GM21526 (cell line): ENCODE measurements around the gene UBE2H.
"Not testable (repeated sequence)": the region's sequence is repeated elsewhere in the genome, so short reads cannot be mapped to it uniquely, and the experiment has no call there.

Experiments used
- ATAC-seq: cut with Tn5 transposase; IDR thresholded peaks from one replicate; pipeline ENCODE4 v1.9.1; 2021; ENCODE audit warnings: moderate library complexity; ENCODE audit not compliant: unreplicated experiment, low FRiP score

The UBE2H gene

DNA sequence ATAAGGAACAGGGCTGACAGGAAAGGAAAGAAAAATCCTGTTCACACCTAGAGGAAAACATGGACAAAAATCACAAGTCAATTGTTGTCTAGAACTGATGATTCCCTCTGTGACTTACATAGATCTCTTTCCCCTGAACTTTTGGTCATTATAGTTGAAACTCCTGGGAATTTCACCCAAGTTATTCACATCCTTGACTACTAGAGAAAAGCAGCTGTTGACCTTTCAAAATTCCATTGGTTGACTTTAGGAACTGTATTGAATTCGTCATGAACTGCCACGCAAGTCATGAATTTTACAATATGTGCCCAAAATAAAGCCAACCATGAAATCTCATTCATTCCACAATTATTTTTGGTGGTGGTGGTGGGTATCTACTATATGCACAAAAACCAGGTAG is 104.3 kb downstream of the UBE2H start:
- no peak for ATAC-seq

DNA sequence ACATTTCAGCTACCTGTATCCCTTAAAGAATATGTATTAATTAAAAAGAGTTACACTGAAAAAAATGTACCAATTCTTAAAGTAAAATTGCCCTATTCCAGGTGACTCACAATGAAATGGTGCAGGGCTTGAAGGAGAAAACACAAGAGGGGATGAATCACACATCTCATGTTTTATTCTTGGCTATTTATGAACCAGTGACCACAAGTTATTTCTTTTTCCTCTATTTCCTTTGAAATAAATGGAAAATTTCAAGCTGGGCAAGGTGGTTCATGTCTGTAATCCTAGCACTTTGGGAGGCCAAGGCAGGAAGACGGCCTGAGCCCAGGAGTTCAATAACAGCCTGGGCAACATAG is 106.8 kb downstream of the UBE2H start:
- ATAC-seq = no peak

DNA sequence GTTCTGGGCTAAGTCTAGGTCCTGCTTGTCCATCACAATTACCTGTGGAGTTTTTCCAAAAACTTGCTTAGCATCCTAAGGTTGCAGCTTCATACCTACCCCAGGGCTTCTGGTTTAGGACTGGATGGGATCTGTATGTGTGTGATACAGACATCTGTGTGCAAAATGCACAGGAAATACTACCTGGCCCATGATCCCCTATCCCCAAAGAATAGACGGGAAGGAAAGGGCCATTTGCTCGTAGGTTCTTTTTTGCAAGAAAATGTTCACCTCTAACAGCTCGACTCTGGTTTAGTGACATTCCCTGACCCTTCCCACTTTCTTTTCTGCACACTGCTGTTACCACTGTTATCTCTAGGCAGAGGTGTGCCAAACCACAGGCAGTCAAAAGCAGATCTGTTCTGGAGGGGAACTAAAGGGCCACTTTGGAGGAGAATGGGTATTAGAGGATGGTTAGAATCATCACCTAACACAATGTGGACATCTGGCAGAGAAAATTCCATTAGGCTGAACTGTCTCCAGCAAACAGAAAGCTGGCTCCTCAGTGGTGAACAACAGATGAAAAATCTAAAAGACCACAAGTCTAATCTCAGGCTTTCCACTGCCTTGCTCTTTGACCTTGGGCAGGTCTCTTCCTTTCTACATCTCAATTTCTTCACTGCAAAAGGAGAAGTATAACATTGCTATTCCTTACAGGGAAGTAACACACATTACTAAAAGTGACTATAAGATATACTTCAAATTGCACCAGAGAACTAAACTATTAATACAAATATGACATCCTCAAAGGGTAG is 107.4 kb downstream of the UBE2H start:
- no peak for ATAC-seq

DNA sequence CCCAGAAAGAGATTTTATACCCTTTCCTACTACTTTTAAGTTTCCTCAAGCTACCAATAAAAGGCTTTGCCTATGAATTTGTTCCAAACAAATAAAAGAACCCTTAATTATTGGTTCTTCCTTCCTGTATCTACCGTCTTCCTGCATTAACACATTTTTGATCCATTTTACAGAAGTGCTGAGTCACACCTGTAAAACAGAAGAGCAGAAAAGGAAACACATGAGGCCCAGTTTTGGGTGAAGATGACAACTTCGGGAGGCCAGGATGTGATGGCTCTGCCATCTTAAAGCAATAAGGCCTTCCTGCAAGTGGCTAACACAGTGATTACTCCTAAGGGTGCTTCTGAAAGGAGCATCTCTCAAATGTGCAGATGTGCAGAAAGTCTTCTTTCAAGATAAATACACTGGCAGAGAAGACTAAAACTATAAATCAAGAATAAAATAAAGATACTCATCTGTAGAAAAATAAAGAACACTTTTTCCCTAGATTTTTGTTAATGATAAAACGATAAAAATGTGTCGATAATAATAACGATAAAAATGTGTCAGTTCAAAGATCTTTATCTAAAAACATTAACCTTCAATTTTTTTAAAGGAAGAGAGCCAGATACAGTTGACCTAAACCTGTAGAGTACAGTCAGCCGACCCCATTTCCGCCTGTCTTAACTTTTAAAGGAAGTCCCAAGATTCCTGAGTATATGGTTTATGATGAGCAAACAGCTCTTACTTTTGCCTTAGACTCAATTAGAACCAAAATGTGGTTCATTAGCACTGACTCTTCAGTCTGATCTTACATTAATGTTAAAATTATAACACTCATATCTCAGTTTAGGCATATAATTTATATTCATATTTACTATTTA is 108.6 kb downstream of the UBE2H start:
- no peak for ATAC-seq

DNA sequence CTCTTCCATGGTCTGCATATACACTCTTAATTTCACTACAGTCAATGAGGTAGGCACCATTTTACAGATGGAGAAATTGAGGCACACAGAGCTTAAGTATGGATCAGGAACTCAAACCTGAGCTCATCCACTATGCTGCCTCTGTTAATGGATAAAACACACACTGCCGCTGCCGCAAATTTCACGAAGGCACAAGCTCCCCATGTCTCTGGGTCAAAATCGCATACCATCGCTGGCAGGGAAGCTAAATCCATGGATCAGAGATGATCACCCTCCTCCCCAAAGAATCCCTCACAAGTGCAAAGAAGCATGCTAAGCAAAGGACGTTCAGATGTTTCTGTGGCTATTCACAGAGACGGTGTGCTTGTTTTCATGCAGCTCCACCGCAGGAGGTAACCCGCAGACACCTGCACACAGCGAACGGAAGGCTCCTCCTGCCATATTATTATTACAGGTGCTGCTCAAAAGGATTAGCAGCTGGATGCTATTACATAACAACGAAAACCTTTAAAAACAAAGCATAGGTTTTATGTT is 109.3 kb downstream of the UBE2H start:
- no peak for ATAC-seq

DNA sequence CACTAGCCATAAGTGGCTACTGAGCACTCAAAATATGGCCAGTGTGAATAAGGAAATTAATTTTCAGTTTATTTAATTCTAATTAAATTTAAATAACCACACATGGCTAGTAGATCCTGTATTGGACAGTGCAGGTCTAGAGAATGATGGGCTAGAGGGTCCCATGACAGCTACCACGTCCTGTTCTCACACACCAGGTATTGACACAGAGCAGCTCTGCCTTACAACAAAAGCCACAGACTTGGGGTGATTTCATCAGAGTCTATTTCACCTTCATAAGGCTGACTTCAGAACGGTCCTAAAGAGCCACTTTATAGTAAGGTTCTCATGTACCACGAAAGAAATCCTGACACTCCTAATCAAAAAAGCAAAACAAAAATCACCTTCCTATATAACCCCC is 111.3 kb downstream of the UBE2H start:
- no peak for ATAC-seq

DNA sequence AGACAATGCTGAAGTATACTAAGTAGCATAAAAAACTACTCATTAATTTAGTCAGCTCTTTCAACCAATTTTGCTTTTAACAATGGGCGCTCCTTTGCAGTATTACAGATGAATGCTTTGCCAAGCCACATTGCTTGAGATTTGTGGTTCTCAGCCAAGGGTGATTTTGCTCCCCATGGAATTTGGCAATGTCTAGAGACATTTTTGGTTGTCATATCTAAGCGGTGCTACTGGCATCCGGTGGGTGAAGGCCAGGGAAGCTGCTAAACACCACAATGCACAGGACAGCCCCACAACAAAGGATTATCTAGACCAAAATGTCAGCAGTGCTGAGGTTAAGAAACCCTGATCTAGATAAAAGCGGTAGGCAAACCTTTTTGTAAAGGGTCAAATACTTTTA is 112.0 kb downstream of the UBE2H start:
- no peak for ATAC-seq

DNA sequence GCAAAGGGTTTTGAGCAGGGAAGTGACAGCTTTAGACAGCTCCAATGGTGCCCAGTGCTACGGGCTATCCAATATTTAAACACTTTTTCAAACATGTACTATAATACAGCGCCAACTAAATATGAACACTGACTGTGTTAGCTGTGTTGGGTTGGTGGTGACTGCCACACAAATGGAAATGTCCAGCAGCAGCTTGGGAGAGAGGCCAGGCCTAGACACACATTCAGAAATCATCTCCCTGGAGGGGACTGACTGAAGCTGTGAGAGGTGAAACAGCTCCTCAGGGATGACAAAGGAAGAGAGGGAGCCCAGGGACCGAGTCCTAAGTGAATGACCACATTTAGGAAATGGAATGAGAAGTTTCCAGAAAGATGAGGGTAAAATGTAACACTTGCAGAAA is 115.8 kb downstream of the UBE2H start:
- no peak for ATAC-seq

DNA sequence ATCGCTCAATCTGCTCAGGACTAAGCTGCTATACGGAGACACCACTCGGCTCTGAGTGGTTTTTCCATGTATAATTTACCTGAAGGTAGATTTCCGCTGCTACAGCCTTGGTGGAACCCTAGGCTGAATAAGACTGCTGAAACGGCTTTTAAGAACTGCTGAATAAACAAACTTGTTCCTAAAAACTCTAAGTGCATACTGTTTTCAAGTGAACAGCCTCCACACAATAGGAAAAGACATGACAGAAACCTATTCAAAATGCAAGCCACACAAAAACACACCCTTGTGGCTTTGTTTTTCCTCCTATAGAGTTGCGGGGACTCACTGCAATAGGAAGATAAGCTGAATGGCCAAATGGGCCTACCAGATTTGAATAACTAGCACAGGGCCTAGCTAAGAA is 117.2 kb downstream of the UBE2H start:
- ATAC-seq = no peak

DNA sequence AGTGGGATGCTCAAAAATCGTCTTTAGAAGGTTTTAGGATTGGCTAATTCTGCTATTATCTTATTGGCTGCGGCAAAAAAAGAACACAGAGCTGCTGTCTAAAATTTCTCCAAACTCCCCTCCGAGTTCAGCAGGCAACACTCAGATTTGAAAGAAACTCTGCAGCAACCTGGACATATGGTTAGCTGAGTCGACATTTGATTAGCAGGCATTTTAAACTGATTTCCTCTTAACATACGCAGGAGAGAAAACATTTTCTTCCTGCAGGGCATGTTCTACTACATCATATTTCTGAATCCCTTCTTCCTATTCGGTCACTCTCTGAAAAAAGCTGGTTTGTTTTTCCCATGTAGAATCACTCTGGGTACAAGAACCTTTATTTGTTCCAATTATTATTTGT is 119.4 kb downstream of the UBE2H start:
- ATAC-seq = not testable (repeated sequence)

DNA sequence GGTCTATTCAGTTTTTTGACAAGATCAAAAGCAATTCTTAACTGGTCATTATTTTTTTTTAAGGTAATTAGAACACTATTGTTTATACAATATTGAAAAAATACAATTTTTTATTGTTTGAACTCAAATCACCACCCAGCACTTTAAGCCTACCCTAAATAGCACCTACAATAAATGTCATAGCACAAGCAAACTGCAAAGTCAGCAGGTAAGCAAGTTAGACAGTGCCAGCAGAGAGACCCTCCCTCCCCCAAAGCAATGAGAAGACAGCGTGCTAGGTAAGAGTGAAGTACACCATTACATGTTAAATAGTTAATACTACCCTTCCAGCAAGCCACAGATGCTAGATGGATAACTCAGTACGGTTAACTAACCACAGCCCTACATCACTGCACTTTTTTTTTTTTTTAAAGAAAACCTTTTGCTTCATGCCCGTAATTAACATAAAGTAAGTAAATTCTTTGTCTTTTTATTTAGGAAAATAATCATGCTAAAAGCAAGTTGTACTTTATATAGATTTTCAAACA is 120.0 kb downstream of the UBE2H start:
- ATAC-seq = no peak

DNA sequence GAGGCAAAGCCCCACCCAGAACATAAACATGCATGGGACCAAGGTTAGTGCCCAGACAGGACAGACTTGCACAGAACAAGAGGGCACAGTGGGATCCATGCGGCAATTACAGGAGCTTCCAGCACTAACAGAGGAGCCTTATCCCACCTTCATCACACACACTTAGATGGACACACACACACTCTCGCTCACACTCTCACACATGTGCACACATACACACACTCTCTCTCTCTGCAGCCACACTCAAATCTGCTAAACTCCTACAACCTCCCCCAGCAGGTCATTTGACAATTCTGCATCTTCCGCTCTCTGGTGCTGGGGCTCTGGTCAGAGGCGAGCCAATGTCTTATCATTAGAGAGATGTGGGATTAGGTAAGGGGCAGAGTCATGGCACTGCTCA is 120.5 kb downstream of the UBE2H start:
- no peak for ATAC-seq

DNA sequence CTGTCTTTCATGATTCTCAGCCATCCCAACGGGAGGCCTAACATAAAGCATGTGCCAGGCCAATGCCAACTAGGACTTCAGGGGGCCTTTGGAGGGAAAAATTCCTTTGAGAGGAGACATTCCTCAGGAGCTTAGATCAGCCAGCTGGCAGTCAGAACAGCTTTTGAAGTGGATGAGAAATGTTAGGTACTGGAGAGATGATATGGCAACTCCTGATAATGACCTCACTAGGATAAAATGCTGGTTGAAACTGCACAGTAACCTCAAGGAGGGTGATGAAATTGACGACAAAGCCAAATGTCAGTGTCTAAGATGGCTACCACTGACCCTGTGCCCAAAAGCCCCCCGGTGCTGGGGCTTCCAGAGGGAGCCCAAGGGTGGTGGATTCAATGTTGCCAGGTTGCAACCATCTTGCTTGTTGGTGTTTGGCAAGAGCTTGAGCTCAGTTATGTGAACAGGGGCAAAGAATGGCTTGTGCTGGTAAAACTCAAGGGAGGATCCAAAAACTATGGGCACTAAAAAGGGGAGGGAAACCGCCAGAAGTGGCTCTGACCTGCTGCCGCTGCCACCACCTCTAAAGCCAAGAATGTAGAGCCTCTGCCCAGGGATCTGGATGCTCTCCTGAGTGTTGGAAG is 121.2 kb downstream of the UBE2H start:
- ATAC-seq = no peak

DNA sequence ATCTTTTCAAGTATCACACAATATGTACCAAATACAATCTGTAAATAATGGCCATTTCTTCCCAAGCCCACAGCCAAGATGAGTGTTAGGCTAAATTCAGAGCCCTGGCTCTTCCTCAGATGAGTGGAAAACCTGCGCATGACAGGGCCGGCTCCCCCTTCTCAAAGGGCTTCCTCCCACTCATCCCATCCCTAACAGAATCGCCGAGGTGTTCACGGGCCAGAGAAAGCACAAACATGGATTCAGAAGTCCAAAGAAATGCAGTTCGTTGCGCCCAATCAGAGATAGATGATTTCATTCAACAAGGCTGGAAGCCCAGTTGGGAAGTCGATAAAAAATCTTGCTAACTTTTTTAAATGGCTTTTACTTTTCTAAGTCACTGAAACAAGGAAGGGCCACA is 121.8 kb downstream of the UBE2H start:
- ATAC-seq = no peak

DNA sequence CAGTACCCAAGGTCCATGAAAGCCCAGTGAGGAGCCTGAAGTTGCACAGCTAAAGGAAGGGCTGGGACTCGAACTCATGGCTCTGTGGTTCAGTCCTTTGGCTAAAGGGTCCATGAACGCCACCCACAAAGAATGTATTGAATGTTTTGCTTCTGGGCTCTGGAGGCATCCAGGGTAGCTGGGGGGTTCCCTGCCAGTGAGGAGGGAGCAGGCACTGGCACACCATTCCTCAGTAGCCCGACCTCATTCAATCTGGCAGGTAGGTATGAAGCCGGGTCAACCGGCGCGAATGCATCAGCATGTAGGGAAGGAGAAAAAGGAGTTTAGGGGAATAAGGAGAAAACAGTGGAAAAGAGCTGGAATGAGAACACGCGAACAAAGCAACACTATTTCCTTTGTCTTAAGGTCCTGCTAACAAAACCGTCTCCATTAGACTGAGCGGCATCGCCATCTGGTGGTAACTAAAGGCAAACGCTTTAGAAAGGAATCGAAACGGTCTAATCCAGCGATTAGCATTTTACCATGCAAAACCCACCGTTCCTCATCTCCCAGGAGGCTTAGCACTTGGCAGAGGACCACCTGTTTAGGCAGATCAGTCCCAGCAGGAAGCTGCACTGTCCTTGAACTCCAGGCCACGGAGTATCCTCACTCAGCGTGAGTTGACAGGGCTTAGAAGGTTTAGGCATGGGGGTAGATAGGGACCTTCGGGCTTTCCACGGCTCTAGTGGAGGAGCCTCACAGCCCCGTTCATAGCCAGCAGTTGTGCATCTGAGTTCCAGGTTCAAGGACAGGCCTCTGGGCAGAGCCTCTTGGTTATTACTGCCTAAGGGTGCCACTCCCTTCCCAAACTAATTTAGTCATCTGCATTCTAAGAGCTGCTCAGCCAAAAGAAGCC is 122.8 kb downstream of the UBE2H start:
- no peak for ATAC-seq

DNA sequence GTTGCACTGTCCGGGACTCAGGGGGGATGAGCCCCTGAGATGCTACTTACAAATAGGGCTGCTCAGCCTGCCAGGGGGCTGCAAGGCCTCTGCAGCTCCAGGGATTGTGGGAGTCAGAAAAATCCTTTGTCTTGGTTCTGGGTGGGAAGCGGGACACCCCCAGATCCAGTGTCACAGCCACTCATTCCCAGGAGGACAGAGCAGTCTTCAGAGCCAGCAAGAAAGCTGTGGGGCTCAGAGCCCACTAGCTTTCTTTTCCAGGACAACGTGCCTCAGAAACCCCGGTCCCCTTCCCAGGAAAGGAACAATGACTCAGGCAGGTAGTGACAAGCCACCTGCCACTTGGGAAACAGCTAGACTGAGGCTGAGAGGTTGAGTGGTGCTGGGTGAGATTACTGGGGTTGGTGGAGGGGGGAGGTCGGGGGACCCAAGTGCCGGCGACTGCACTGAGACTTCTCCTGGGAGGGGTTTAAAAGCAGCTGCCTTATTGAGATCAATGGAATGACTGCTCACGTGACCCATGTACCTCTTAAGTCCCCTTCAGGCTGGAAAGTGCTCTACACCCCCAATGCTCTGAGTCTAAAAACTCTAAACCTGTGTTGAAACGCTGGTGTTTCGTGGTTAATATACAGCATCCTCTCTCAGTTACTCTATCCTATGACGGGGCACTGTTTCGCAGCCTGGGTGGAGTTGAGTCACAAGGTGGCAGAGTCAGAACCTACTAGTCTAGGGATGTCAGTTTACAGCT is 123.6 kb downstream of the UBE2H start:
- ATAC-seq = no peak

DNA sequence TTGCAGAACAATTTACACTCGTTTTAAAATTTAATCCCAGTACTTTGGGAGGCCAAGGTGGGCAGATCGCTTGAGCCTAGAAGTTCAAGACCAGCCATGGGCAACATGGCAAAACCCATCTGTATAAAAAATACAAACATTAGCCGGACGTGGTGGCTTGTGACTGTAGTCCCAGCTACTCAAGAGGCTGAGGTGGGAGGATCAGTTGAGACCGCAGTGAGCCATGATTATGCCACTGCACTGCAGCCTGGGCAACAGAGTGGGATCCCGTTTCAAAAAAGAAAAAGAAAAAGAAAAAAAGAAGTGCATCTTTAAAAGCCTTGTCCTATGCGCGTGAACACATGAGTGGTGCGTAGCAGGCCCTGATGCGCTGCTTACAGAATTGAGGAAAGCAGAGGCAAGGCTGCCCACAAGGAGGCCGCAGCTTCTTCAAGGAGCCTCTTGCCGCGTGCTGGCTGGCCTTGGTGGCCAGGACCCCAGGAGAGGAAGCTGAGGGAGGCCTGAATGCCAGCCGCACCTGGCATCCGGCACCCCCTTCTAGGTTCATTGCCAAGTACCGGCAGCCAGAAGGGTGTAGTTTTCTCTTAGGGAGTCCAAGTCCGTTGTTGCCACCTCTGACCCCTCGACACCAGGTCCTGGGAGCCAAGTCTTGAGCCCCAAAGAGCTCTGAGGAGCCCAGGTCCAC is 124.5 kb downstream of the UBE2H start:
- ATAC-seq = no peak

DNA sequence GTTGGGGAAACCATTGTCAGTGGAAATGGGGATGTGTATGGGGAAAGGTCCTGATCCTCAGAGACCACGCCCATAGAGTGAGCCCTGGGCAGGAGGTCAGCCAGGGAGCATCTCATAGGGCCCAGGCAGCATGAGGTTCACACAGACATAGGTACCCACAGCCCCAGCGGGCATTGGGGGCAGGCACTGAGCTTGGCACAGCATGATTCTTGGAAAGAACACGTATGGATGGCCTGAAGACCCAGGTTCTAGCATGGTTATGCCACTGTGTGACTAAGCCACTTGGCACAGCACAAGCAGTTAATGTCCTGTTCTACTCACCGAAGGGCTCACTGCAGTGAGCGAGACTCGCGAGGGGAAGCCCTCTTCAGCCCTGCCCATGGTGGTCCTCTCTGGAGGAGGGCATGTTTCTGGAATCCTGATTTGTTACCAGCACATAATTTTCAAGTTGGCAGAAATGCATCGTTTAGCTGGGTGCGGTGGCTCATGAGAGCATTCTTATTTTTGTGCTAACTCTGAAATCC is 125.2 kb downstream of the UBE2H start:
- no peak for ATAC-seq

DNA sequence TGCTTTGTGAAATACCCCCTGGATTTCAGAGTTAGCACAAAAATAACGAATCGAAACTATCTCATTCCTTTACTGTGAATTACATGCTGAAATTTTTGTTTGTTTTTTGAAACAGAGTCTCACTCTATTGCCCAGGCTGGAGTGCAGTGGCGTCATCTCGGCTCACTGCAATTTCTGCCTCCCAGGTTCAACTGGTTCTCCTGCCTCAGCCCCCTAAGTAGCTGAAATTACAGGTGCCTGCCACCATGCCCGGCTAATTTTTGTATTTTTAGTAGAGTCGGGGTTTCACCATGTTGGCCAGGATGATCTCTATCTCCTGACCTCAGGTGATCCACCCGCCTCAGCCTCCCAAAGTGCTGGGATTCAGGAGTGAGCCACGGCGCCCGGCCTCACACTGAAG is 125.9 kb downstream of the UBE2H start:
- ATAC-seq = not testable (repeated sequence)
